ENCODE measurements around the gene CSNK1E. TPM values are rescaled to one million over a fixed set of nuclear protein-coding genes. Genes with fewer than 3 reads are reported as not detected.

The CSNK1E gene
- total and polyA plus RNA-seq, 9 of the 15 experiments (the other 6 are each of a cell fraction or from before 2014, with no cell fraction given), result 2.7 to 70.0 (median 41.3) TPM

GRCh38 chr22:38249301-38249700, 67.9 kb downstream of the CSNK1E start:
- Histone ChIP-seq H3K27me3 (ENCODE audit: control insufficient read depth in 2 of 2, insufficient read depth in 2 of 2, low read length in 2 of 2) (no peaks in the 10 kb centered on the region), H3K4me1 (replicated peaks in 1 of 2; ENCODE audit: control insufficient read depth in 2 of 2, insufficient read depth in 2 of 2, low read length in 2 of 2) (peaks cover 0 to 4% of the 10 kb centered on the region in 2 experiments; a peak in 2 of 5 replicates), H3K9me3 (replicated peaks; ENCODE audit: control insufficient read depth, insufficient read depth, low read depth, low read length) (no peaks in the 10 kb centered on the region), H3K4me2 (ENCODE audit: insufficient read depth, low read length) (no peak overlapping the region), H3K27ac (ENCODE audit: extremely low read depth, low read depth, low read length) (no peak overlapping the region), H3K9ac (ENCODE audit: insufficient read depth in 1 of 2, low read depth in 2 of 2, low read length in 2 of 2) (no peak overlapping the region), H3K79me2 (ENCODE audit: control insufficient read depth, insufficient read depth, low read length) (no peaks in the 10 kb centered on the region; the same call in 2 of the 3 replicates), H3K9me1 (ENCODE audit: control insufficient read depth, insufficient read depth, low read length) (no peaks in the 10 kb centered on the region), H2AFZ (ENCODE audit: low read depth, low read length) (no peak overlapping the region), H4K20me1 (replicated peaks; ENCODE audit: control insufficient read depth, insufficient read depth, low read length) (0 out of 2 replicates have a peak, but pooled peaks cover 7% of the 10 kb centered on the region), H3K36me3 (ENCODE audit: control insufficient read depth, insufficient read depth, low read length) (peaks cover 19% of the 10 kb centered on the region; the same call in 1 of the 3 replicates), H3K4me3 (no peak overlapping the region)
- ChIA-PET CTCF (ENCODE audit: low intra/inter-chr PET ratio) (no interaction called here), POLR2A (no interaction called here)
- DNase-seq (ENCODE audit: extremely low read depth in 1 of 4, low spot score in 3 of 4) (no peak), ATAC-seq (no peak), FAIRE-seq (no peak)
- TF ChIP-seq MAZ (CRISPR knock-in tag; conservative IDR thresholded peaks at IDR 0.05 in 1 of 2, IDR thresholded peaks at IDR 0.05 in 1 of 2) (no peak), ZNF583 (CRISPR knock-in tag; IDR thresholded peaks at IDR 0.05) (no peak), HNRNPH1 (optimal IDR thresholded peaks at IDR 0.05; ENCODE audit: low read depth, low read length) (no peak), MCM7 (IDR thresholded peaks at IDR 0.05) (no peak), TAF9B (IDR thresholded peaks at IDR 0.05; ENCODE audit: partially characterized antibody) (no peak), RCOR1 (IDR thresholded peaks at IDR 0.05; ENCODE audit: borderline replicate concordance in 1 of 2, low read depth in 2 of 2, low read length in 2 of 2) (no peak), ZNF79 (CRISPR knock-in tag; IDR thresholded peaks at IDR 0.05; ENCODE audit: low read depth) (no peak), KAT2B (IDR thresholded peaks at IDR 0.05; ENCODE audit: low read depth, low read length) (no peak), MLX (CRISPR knock-in tag; conservative IDR thresholded peaks at IDR 0.05) (no peak), TSC22D4 (tag; IDR thresholded peaks at IDR 0.05) (no peak)
- TF ChIP-seq, protein P1, sequence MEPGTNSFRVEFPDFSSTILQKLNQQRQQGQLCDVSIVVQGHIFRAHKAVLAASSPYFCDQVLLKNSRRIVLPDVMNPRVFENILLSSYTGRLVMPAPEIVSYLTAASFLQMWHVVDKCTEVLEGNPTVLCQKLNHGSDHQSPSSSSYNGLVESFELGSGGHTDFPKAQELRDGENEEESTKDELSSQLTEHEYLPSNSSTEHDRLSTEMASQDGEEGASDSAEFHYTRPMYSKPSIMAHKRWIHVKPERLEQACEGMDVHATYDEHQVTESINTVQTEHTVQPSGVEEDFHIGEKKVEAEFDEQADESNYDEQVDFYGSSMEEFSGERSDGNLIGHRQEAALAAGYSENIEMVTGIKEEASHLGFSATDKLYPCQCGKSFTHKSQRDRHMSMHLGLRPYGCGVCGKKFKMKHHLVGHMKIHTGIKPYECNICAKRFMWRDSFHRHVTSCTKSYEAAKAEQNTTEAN (CRISPR knock-in tag; IDR thresholded peaks at IDR 0.05), result no peak
- TF ChIP-seq, protein P2, sequence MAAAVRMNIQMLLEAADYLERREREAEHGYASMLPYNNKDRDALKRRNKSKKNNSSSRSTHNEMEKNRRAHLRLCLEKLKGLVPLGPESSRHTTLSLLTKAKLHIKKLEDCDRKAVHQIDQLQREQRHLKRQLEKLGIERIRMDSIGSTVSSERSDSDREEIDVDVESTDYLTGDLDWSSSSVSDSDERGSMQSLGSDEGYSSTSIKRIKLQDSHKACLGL (CRISPR knock-in tag; IDR thresholded peaks at IDR 0.05; ENCODE audit: borderline replicate concordance, poor library complexity, severe bottlenecking), result no peak
- TF ChIP-seq, protein P3, sequence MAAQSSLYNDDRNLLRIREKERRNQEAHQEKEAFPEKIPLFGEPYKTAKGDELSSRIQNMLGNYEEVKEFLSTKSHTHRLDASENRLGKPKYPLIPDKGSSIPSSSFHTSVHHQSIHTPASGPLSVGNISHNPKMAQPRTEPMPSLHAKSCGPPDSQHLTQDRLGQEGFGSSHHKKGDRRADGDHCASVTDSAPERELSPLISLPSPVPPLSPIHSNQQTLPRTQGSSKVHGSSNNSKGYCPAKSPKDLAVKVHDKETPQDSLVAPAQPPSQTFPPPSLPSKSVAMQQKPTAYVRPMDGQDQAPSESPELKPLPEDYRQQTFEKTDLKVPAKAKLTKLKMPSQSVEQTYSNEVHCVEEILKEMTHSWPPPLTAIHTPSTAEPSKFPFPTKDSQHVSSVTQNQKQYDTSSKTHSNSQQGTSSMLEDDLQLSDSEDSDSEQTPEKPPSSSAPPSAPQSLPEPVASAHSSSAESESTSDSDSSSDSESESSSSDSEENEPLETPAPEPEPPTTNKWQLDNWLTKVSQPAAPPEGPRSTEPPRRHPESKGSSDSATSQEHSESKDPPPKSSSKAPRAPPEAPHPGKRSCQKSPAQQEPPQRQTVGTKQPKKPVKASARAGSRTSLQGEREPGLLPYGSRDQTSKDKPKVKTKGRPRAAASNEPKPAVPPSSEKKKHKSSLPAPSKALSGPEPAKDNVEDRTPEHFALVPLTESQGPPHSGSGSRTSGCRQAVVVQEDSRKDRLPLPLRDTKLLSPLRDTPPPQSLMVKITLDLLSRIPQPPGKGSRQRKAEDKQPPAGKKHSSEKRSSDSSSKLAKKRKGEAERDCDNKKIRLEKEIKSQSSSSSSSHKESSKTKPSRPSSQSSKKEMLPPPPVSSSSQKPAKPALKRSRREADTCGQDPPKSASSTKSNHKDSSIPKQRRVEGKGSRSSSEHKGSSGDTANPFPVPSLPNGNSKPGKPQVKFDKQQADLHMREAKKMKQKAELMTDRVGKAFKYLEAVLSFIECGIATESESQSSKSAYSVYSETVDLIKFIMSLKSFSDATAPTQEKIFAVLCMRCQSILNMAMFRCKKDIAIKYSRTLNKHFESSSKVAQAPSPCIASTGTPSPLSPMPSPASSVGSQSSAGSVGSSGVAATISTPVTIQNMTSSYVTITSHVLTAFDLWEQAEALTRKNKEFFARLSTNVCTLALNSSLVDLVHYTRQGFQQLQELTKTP (IDR thresholded peaks at IDR 0.05; ENCODE audit: low read depth in 1 of 2, partially characterized antibody in 2 of 2), result no peak
- 51% methylated on average over 2 of the region's 3 CpGs for WGBS (ENCODE audit: insufficient coverage, low coverage, missing lambda C conversion rate)
- in situ Hi-C loops (cut with MboI) (no loop called here), intact Hi-C loops (cut with micrococcal nuclease) (no loop called here)
- BruUV-seq (replicated peaks), result no TSS peak
